B cell (primary cell): ENCODE data around the gene MPZ. TPM values are rescaled to one million over a fixed set of nuclear protein-coding genes. Genes with fewer than 3 reads are reported as not detected.

Source experiments
- ATAC-seq: fragments of 200-7000 bp; cut with Tn5 transposase; one replicate; pipeline ENCODE4 v1.10.0; 2021; ENCODE audit warnings: low read depth, mild to moderate bottlenecking, moderate number of reproducible peaks, moderate library complexity
- CTCF ChIA-PET: fragments of 350-600 bp; sonication (Branson Sonifier 250); formaldehyde crosslinking; loops from one replicate; lab custom pipeline; 2021; ENCODE audit warnings: antibody characterized with exemption, inconsistent platforms; lab: Charles Lee
- POLR2A ChIA-PET: fragments of 350-600 bp; sonication (Branson Sonifier 250); formaldehyde crosslinking; loops from one replicate; lab custom pipeline; 2021; ENCODE audit warnings: antibody characterized with exemption; lab: Charles Lee
- DNase-seq: peaks from one replicate; pipeline ENCODE4 v3.0.0; 2013
- H2AFZ ChIP-seq: 2 replicates; pipeline ENCODE4 v1.6.1; 2012; ENCODE audit warnings: mild to moderate bottlenecking, low read depth, low read length; ENCODE audit not compliant: insufficient read depth, poor library complexity, severe bottlenecking
- H3K27ac ChIP-seq, 2 donors: 1 replicate in 1 of 2; 2 replicates in 1 of 2; pipeline ENCODE4 v1.5.1; 2012 to 2013; ENCODE audit warnings: low read length in 2 of 2, mild to moderate bottlenecking in 2 of 2, moderate library complexity in 1 of 2
- H3K27me3 ChIP-seq, 4 experiments: fragments of 200-600 bp in 1 of 4; sonication (generic) in 1 of 4; replicated peaks in 1 of 4; 1 replicate in 2 of 4; 2 replicates in 2 of 4; pipeline versions ENCODE4 v1.6.1 to v1.7.0; 2013 to 2016; ENCODE audit warnings: low read length in 3 of 4, mild to moderate bottlenecking in 2 of 4, mixed read lengths in 1 of 4, moderate library complexity in 1 of 4; ENCODE audit not compliant: insufficient read depth in 4 of 4, control insufficient read depth in 3 of 4; ENCODE audit errors: control extremely low read depth in 1 of 4
- H3K36me3 ChIP-seq, 2 experiments: replicated peaks in 1 of 2; 1 replicate in 1 of 2; 2 replicates in 1 of 2; pipeline versions ENCODE4 v1.6.1 to v1.7.1; 2013; ENCODE audit warnings: low read length in 1 of 2; ENCODE audit not compliant: insufficient read depth in 2 of 2, control insufficient read depth in 1 of 2; ENCODE audit errors: control extremely low read depth in 1 of 2, extremely low read depth in 1 of 2
- H3K4me1 ChIP-seq, 2 donors: fragments of 200-600 bp in 1 of 2; sonication (generic) in 1 of 2; 1 replicate in 1 of 2; 2 replicates in 1 of 2; pipeline versions ENCODE4 v1.5.1 to v1.6.1; 2013 to 2017; ENCODE audit warnings: low read length in 2 of 2; ENCODE audit not compliant: control insufficient read depth in 2 of 2, insufficient read depth in 2 of 2
- H3K4me2 ChIP-seq: replicated peaks from 2 replicates; pipeline ENCODE3; 2012; ENCODE audit warnings: mild to moderate bottlenecking, low read depth, low read length; ENCODE audit not compliant: poor library complexity, severe bottlenecking
- H3K4me3 ChIP-seq, 5 experiments: fragments of 200-600 bp in 1 of 5; sonication (generic) in 1 of 5; 1 replicate in 3 of 5; 2 replicates in 2 of 5; pipeline versions ENCODE4 v1.5.1 to v1.7.0; 2011 to 2016; ENCODE audit warnings: low read length in 4 of 5, mild to moderate bottlenecking in 4 of 5, low read depth in 2 of 5, control low read depth in 1 of 5, moderate library complexity in 1 of 5; ENCODE audit not compliant: insufficient read depth in 1 of 5; ENCODE audit errors: control extremely low read depth in 1 of 5, extremely low read depth in 1 of 5
- H3K79me2 ChIP-seq: fragments of 200-600 bp; sonication (generic); one replicate; pipeline ENCODE4 v1.6.0; 2016; ENCODE audit warnings: low read length; ENCODE audit not compliant: control insufficient read depth, insufficient read depth
- H3K9ac ChIP-seq: fragments of 200-600 bp; sonication (generic); 2 replicates; pipeline ENCODE4 v1.6.1; 2017; ENCODE audit warnings: mild to moderate bottlenecking, low read length, moderate library complexity
- H3K9me3 ChIP-seq, 3 donors: one replicate each; pipeline versions ENCODE4 v1.6.1 to v1.7.1; 2013; ENCODE audit warnings: low read length in 2 of 3; ENCODE audit not compliant: control insufficient read depth in 2 of 3, insufficient read depth in 1 of 3; ENCODE audit errors: control extremely low read depth in 1 of 3
- H4K20me1 ChIP-seq: 2 replicates; pipeline ENCODE4 v1.6.0; 2012; ENCODE audit warnings: mild to moderate bottlenecking, low read length; ENCODE audit not compliant: insufficient read depth, control insufficient read depth, poor library complexity, severe bottlenecking
- H3K27ac Mint-ChIP-seq: one replicate; pipeline ENCODE4 v1.8.0; 2021; ENCODE audit warnings: mixed read lengths
- H3K27me3 Mint-ChIP-seq: one replicate; pipeline ENCODE4 v1.8.0; 2021; ENCODE audit warnings: mixed read lengths
- H3K4me1 Mint-ChIP-seq: one replicate; pipeline ENCODE4 v1.8.0; 2021; ENCODE audit warnings: mixed read lengths
- H3K4me3 Mint-ChIP-seq: one replicate; pipeline ENCODE4 v1.8.0; 2021; ENCODE audit warnings: mixed read lengths
- H3K9me3 Mint-ChIP-seq: one replicate; pipeline ENCODE4 v1.8.0; 2022; ENCODE audit warnings: mixed read lengths; ENCODE audit not compliant: insufficient read depth
- EZH2 ChIP-seq: IDR thresholded peaks from 2 replicates; pipeline ENCODE4 v1.6.1; 2012; ENCODE audit warnings: borderline replicate concordance, low read depth, mild to moderate bottlenecking, moderate library complexity, low read length; ENCODE audit not compliant: insufficient read depth, poor library complexity, severe bottlenecking
- WGBS: methylation state at CpG from one replicate; pipeline ENCODE4 v1.1.5; 2013; ENCODE audit warnings: missing lambda C conversion rate; ENCODE audit not compliant: insufficient coverage; 5-methylcytosine and 5-hydroxymethylcytosine counted together
- intact Hi-C: fragments of 100-400 bp; cut with micrococcal nuclease; formaldehyde crosslinking; loops from one replicate; pipeline ENCODE4 v1.10.0; 2022
- polyA plus RNA-seq: library from polyadenylated mRNA; depleted of rRNA; stranded (reverse); fragments of >200 nt; gene quantifications from 2 replicates; pipeline ENCODE4 v1.2.3, GENCODE V29; 2012
- total RNA-seq, 2 donors: library from RNA; stranded (reverse); fragments of 120-200 nt in 1 of 2; gene quantifications; 1 replicate in 1 of 2; 2 replicates in 1 of 2; pipeline versions ENCODE4 v1.2.3 to v1.2.4, GENCODE V29; 2013 to 2022
- TF ChIP-seq, protein P1 (sequence below): fragments of 200-600 bp; IDR thresholded peaks from one replicate; pipeline ENCODE4 v1.8.0; 2022; ENCODE audit warnings: antibody characterized with exemption, mild to moderate bottlenecking

MPZ gene
- total and polyA plus RNA-seq, 2 donors (not counting 1 experiment from before 2014, with no cell fraction given): 4.3 to 12.9 TPM

- intact Hi-C loops: loop anchor here (2.0 to 5.0 kb wide), 4 partner anchors 60 to 105 kb away; partner anchors contain the start of genes CFAP126, NDUFS2 and TOMM40L
- peak overlapping the region; percentile 46 for H3K4me3 Mint-ChIP-seq
- no peak for TF ChIP-seq EZH2
- TF ChIP-seq, protein P1, sequence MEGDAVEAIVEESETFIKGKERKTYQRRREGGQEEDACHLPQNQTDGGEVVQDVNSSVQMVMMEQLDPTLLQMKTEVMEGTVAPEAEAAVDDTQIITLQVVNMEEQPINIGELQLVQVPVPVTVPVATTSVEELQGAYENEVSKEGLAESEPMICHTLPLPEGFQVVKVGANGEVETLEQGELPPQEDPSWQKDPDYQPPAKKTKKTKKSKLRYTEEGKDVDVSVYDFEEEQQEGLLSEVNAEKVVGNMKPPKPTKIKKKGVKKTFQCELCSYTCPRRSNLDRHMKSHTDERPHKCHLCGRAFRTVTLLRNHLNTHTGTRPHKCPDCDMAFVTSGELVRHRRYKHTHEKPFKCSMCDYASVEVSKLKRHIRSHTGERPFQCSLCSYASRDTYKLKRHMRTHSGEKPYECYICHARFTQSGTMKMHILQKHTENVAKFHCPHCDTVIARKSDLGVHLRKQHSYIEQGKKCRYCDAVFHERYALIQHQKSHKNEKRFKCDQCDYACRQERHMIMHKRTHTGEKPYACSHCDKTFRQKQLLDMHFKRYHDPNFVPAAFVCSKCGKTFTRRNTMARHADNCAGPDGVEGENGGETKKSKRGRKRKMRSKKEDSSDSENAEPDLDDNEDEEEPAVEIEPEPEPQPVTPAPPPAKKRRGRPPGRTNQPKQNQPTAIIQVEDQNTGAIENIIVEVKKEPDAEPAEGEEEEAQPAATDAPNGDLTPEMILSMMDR: no peak
- no peaks in the 10 kb centered on the region for H3K9me3 Mint-ChIP-seq
- Histone ChIP-seq H3K9ac (no peak overlapping the region), H3K9me3 (no peaks in the 10 kb centered on the region), H3K27ac (peak overlapping the region; percentile 59 to 72), H3K4me2 (no peak overlapping the region), H3K4me1 (peaks cover 26% of the 10 kb centered on the region in 2 donors), H3K4me3 (no peak overlapping the region), H3K27me3 (no peaks in the 10 kb centered on the region), H4K20me1 (peaks cover 24% of the 10 kb centered on the region), H3K79me2 (peaks cover 21% of the 10 kb centered on the region), H2AFZ (peak overlapping the region; percentile 3), H3K36me3 (peaks cover 0 to 7% of the 10 kb centered on the region in 2 experiments)
- POLR2A ChIA-PET: interaction anchor here (0.5 to 1.3 kb wide), 2 partner anchors 83 to 465 kb away, joined by 4 to 6 read pairs; no protein-coding TSS in a partner anchor
- peak; percentile 82 for DNase-seq
- ATAC-seq: peak; percentile 59
- CTCF ChIA-PET: interaction anchor here (1.0 to 3.4 kb wide), 8 partner anchors 10 to 117 kb away, joined by 3 to 20 read pairs (median 4); partner anchors contain the start of gene TOMM40L
- H3K27ac Mint-ChIP-seq: peak overlapping the region; percentile 87
- H3K4me1 Mint-ChIP-seq: peaks cover 42% of the 10 kb centered on the region
- H3K27me3 Mint-ChIP-seq: no peaks in the 10 kb centered on the region
- 80% methylated on average over 7 of the region's 7 CpGs for WGBS
Measured at GRCh38 chr1:161307230-161307768, 2.5 kb downstream of the MPZ start.
